Muscle of arm (tissue), 12 donors: ENCODE results near the gene CDH23. TPM values are rescaled to one million over a fixed set of nuclear protein-coding genes. Genes with fewer than 3 reads are reported as not detected.

Experiments
- DNase-seq: peaks from one replicate; pipeline ENCODE4 v3.0.0-alpha.2; 2013
- polyA plus RNA-seq, 12 donors: library from polyadenylated mRNA; unstranded; fragments of 120-200 nt; gene quantifications; one replicate each; pipeline ENCODE4 v1.2.1, GENCODE V29; 2013; ENCODE audit not compliant: insufficient read length in 12 of 12

Gene CDH23
- polyA plus RNA-seq, 12 donors, result 2.9 to 7.4 (median 4.3) TPM; not detected in 1

DNA sequence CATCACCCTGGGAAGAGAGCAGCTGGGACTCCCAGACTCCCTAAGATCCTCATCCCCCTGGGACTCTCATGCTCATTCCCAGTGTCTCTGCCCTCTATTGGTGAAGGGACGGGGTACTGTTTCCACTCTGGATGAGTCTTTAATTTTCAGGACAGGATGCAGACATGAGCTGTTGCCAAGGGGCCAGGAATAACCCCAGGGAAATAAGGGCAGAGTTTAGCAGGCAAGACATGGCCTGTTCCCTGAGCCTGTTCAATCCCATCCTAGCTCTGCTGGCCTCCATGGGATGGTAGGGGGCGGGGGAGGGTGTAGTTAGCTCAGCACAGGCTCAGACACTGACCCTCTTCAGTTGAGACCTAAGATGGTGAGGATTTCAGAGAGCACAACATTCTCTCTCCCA lies 308.9 kb downstream of the CDH23 start:
- no peak for DNase-seq

GRCh38 chr10:71706216-71707121 lies 309.7 kb downstream of the CDH23 start:
- no peak for DNase-seq

GRCh38 chr10:71707240-71707789 lies 310.6 kb downstream of the CDH23 start:
- no peak for DNase-seq

- peak; percentile 42 for DNase-seq
Observed at GRCh38 chr10:71708301-71708703, 311.6 kb downstream of the CDH23 start.

GRCh38 chr10:71708897-71709882 lies 312.5 kb downstream of the CDH23 start:
- no peak for DNase-seq

DNA sequence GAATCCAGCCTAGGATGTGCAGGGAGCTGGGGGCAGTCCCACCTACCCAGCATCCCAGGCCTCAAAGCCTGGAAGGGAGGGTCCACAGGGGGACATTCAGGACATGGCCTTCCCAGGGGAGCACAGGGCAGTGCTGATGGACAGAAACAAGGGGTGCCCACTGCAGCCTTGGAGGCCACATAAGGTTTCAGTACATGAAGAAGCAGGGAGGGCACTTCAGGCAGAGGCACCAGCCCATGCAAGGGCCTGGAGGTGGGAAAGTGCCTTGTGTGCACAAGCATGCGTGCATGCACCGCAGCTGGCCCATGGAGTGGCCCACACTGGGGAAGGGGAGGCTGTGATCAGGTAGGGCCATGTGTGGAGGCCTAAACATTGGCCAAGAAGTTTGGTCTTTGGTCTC lies 313.8 kb downstream of the CDH23 start:
- DNase-seq, result no peak

DNA sequence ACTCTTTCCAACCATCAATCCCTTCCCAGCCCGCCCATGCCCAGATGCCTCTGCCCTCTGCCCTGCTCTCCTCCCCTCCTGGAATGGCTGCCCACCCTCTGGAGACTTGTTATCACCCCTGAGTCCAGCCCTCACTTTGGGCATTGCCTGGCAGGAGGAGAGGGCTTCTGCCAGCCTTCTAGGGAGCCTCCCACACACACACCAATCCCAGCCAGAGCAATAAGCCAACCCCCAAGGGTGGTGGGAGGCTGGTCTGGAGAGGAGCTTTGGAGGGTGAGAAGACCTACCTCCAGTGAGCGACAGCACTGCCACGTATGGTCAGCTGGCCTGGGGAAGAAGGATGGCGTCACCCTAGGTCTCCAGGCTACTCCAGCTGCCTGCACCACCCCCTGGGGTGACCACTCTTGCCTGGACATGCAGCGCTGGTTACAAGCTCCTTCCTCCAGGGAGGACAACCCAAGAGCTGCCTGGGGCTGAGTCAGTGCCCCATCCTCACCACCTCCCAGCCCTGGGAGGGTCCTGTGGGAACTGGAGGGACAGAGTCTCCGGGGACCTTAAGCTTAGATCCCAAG lies 314.4 kb downstream of the CDH23 start:
- no peak for DNase-seq

- no peak for DNase-seq
Observed at GRCh38 chr10:71712170-71712569, 315.4 kb downstream of the CDH23 start.

DNA sequence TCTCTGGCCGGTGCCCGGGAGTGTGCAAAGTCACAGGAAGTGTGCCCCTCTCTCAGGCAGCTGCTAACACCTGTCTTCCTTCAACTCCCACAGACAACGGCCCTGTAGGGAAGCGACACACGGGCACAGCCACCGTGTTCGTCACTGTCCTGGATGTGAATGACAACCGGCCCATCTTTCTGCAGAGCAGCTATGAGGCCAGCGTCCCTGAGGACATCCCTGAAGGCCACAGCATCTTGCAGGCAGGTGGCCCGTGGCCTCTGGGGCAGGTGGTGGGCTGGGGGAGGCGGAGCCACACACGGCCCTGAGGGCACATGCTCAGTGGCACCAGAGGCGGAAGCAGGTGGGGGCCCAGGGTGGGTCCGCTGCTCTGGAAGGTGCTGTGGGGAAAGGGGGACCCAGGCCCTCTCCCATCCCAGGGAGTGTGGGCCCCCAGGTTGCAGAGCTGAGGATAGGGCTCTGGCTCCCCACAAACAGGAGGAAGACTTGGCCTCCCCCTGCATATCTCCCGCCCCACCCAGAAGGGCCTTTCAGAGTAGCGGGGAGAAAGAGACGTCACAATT lies 315.9 kb downstream of the CDH23 start:
- no peak for DNase-seq

- peak; percentile 67 for DNase-seq
Observed at GRCh38 chr10:71713135-71714030, 316.7 kb downstream of the CDH23 start.

GRCh38 chr10:71714031-71714410 lies 317.3 kb downstream of the CDH23 start:
- DNase-seq, result no peak

DNA sequence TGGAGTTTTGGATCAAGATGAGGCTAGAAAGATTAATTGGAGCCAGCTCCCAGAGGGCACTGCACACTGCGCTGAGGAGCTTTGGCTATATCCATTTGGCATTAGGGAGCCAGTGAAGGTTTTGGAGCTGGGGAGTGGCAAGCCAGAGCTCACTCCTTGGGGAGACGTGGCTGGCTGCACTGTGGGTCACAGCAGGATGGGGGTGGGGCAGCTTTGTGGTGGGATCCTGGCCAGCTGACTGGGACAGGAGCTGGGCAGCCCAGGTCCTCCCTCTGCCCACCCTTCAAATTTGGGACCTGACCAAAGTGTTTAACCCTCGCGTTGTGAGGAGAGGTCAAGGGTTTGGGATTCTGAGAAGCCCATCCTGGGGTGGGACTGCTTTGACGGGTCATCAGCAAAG lies 317.9 kb downstream of the CDH23 start:
- no peak for DNase-seq

GRCh38 chr10:71715026-71715425 lies 318.3 kb downstream of the CDH23 start:
- no peak for DNase-seq

DNA sequence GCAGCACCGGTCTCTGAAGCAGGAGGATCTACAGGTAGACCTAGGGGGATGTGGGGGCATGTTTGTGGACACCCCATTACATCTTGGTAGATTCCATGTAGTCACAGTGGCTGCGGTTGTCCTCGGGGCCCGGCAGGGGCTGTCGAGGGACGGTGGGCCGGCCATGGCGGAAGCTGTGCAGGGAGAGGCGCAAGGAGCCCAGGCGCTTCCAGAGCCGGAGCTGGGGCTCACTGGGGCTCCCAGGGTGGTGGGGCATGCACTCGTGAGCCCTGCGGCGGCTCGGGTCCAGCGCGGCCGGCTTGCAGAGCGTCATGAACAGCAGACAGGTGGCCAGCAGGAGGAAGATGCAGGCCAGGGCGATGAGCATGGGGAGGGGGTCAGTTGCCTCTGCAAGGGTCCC lies 319.1 kb downstream of the CDH23 start:
- no peak for DNase-seq

- DNase-seq, result no peak
Observed at GRCh38 chr10:71716426-71716825, 319.7 kb downstream of the CDH23 start.

GRCh38 chr10:71717056-71717455 lies 320.3 kb downstream of the CDH23 start:
- no peak for DNase-seq

DNA sequence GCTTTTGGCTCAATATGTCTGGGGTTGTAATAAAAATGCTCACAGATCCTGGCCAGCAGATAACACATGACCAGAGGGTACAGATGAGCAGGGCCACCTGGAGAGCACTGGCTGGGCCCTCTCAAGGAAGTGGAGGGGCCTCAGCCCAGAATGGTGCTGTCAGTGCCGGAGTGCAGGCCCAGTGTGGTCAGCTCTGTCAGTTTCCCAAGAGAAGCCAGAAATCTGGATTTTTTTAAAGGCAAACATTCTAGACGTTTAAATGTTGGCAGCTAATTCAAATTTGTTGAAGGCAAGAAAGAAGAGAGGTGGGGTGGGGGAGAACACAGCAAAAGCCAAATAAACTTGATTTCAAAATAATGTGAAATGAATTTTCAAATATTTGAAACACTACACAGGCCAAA lies 320.8 kb downstream of the CDH23 start:
- peak; percentile 42 for DNase-seq

DNA sequence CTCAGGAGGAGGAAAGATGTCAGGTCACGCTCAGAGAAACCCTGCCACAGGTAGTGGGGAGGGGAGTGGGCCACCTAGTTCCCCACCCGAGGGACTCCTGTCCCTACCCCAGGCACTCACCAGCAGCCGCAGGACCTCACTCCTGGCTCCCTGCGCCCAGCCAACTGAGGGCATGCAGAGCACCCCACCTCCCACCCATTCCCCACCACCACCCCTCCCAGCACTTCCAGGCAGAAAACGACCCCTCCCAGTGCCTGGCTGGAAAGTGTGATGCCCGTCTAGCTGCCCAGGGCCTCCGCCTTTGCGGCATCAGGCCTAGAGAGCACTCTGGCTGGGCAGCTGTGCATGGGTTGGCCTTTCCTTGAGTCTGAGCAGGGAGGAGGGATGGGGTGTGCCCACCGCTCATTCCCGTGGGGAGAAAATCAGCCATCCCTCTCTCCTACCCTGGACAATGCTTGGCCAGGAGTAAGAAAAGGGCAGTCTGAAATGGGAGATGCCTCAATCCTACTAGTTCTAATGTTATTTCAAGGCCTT lies 321.5 kb downstream of the CDH23 start:
- DNase-seq, result no peak

DNA sequence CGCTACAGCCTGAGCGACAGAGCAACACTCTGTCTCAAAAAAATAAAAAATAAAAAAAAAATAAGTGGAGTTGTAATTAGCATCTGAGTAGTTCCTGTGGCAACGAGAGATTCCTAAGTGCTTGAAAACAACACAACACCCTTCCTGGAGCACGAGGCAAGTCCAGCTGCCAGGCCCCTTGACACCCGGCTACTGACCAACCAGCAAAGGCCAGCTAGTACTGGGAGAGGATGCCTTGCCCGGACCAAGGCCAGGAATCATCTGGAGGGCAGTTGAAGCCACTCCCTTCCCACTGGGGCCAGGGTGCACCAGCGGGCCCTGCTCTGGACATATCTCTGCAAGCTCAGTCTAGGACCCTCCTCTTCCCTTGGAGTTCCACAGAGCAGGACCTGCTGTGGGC lies 322.3 kb downstream of the CDH23 start:
- no peak for DNase-seq
